Measurements from ENCODE around the gene TGFA.
"Not testable (repeated sequence)": the region's sequence is repeated elsewhere in the genome, so short reads cannot be mapped to it uniquely, and the experiment has no call there.

The TGFA gene

GRCh38 chr2:70471129-70471528, 82.5 kb downstream of the TGFA start:
- in situ Hi-C loops (cut with MboI; ENCODE audit: low sequenced_read_pairs, unreplicated experiment), result no loop called here
- no peak for DNase-seq (ENCODE audit: low spot score)
- TF ChIP-seq CTCF (IDR thresholded peaks at IDR 0.05; ENCODE audit: borderline replicate concordance, control extremely low read depth, extremely low read depth, insufficient read depth, missing control alignments), result no peak

GRCh38 chr2:70469961-70470360, 83.7 kb downstream of the TGFA start:
- TF ChIP-seq CTCF (IDR thresholded peaks at IDR 0.05; ENCODE audit: borderline replicate concordance, control extremely low read depth, extremely low read depth, insufficient read depth, missing control alignments), result no peak
- in situ Hi-C loops (cut with MboI; ENCODE audit: low sequenced_read_pairs, unreplicated experiment), result no loop called here
- DNase-seq (ENCODE audit: low spot score), result no peak

- no peak for DNase-seq (ENCODE audit: low spot score)
- in situ Hi-C loops (cut with MboI; ENCODE audit: low sequenced_read_pairs, unreplicated experiment), result no loop called here
- TF ChIP-seq CTCF (IDR thresholded peaks at IDR 0.05; ENCODE audit: borderline replicate concordance, control extremely low read depth, extremely low read depth, insufficient read depth, missing control alignments), result no peak
Observed at GRCh38 chr2:70469435-70469834, 84.2 kb downstream of the TGFA start.

- no peak for DNase-seq (ENCODE audit: low spot score)
- in situ Hi-C loops (cut with MboI; ENCODE audit: low sequenced_read_pairs, unreplicated experiment), result no loop called here
- TF ChIP-seq CTCF (IDR thresholded peaks at IDR 0.05; ENCODE audit: borderline replicate concordance, control extremely low read depth, extremely low read depth, insufficient read depth, missing control alignments), result no peak
Observed at GRCh38 chr2:70468878-70469277, 84.7 kb downstream of the TGFA start.

GRCh38 chr2:70467831-70468779, 85.5 kb downstream of the TGFA start:
- in situ Hi-C loops (cut with MboI; ENCODE audit: low sequenced_read_pairs, unreplicated experiment), result no loop called here
- no peak for TF ChIP-seq CTCF (IDR thresholded peaks at IDR 0.05; ENCODE audit: borderline replicate concordance, control extremely low read depth, extremely low read depth, insufficient read depth, missing control alignments)
- DNase-seq (ENCODE audit: low spot score), result no peak

GRCh38 chr2:70467237-70467636, 86.4 kb downstream of the TGFA start:
- no peak for TF ChIP-seq CTCF (IDR thresholded peaks at IDR 0.05; ENCODE audit: borderline replicate concordance, control extremely low read depth, extremely low read depth, insufficient read depth, missing control alignments)
- in situ Hi-C loops (cut with MboI; ENCODE audit: low sequenced_read_pairs, unreplicated experiment), result no loop called here
- DNase-seq (ENCODE audit: low spot score), result no peak

- in situ Hi-C loops (cut with MboI; ENCODE audit: low sequenced_read_pairs, unreplicated experiment), result not testable (repeated sequence)
Observed at GRCh38 chr2:70466647-70467046, 87.0 kb downstream of the TGFA start.

More at GRCh38 chr2:70466647-70467046, 87.0 kb downstream of the TGFA start:
- DNase-seq (ENCODE audit: low spot score), result not testable (repeated sequence)
